ENCODE measurements around the gene ARHGAP12.
A peak's percentile ranks its signal among the peaks of the same experiment; 100 is the strongest.

Gene ARHGAP12

GRCh38 chr10:31761156-31761555, 167.5 kb downstream of the ARHGAP12 start:
- H3K4me3 ChIP-seq (ENCODE audit: low read length): no peak overlapping the region
- peak; percentile 90 for DNase-seq (ENCODE audit: low read depth)
- TF ChIP-seq CTCF (conservative IDR thresholded peaks at IDR 0.05; ENCODE audit: low read length): no peak

- H3K4me3 ChIP-seq (ENCODE audit: low read length): peak overlapping the region; percentile 38
- DNase-seq (ENCODE audit: low read depth): no peak
- TF ChIP-seq CTCF (conservative IDR thresholded peaks at IDR 0.05; ENCODE audit: low read length): no peak
Observed at GRCh38 chr10:31760674-31761081, 168.0 kb downstream of the ARHGAP12 start.

DNA sequence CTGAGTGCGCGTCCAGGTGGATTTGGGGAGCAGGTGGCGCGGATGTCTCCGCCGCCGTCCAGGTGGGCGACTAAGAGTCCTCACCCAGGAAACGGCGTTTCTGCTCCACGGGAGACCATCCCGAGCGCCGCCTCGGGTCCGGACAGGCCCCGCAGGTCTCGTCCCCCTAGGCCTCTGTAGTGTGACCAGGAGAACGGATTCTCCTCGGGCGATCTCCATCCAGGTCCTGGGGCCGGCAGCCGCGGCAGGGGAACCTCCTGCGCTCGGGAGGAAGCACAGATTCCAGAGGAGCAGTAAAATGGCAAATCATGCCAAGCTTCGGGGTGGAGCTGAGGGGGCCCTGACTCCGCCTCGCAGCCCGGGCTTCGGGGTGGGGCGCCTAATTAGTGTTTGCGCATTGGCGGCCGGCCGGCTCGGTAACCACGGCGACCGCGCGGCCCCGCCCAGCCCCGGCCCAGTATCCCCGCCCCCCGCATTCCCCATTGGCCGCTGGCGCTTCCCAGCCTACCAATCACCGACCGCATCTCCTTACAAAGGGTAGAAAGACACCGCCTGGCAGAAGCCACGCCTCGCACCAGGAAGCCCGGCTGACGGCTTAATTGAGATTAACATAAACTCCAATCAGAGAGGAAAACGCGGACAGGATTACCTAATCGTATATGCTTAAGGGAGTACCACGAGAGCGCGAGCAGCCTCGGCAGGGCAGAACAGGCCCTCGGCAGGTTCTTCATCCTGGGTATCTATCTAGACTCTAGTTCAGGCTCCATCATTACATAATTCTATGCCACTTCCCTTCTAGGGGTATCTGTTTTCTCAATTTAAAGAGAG, 168.6 kb downstream of the ARHGAP12 start:
- peak overlapping the region; percentile 94 for H3K4me3 ChIP-seq (ENCODE audit: low read length)
- no peak for TF ChIP-seq CTCF (conservative IDR thresholded peaks at IDR 0.05; ENCODE audit: low read length)
- peak; percentile 99 for DNase-seq (ENCODE audit: low read depth)

DNA sequence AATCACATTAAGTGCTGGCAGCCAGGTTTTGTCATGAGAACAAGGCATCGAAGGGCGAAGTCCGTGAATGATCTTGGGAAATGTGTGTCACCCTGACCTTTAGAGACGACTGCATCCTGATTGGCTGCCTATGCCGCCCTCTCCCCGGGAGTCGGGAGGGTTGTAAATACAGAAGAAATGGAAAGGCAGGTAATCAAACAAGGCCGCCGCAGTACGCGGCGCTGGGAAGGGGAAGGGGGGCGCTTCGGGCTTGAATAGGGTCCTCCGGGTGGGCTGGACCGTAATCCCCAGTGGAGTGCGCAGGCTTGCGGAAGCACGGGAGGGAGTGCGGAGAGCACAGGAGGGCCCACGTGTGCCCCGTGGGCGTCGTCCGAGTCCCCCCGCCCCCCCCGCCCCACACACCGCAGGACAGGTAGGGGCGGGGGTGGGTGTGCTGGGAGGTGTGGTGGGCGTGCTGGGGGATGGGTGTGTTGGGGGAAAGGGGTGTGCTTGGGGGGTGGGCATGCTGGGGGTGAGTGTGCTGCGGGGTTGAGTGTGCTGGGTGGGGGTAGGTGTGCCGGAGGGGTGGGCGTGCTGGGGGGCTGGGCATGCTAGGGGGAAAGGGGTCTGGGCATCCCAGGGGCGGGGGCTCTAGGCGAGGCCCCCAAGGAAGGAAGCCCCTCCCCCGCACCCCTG, 169.4 kb downstream of the ARHGAP12 start:
- H3K4me3 ChIP-seq (ENCODE audit: low read length): peak overlapping the region; percentile 94
- no peak for TF ChIP-seq CTCF (conservative IDR thresholded peaks at IDR 0.05; ENCODE audit: low read length)
- DNase-seq (ENCODE audit: low read depth): peak; percentile 73

DNA sequence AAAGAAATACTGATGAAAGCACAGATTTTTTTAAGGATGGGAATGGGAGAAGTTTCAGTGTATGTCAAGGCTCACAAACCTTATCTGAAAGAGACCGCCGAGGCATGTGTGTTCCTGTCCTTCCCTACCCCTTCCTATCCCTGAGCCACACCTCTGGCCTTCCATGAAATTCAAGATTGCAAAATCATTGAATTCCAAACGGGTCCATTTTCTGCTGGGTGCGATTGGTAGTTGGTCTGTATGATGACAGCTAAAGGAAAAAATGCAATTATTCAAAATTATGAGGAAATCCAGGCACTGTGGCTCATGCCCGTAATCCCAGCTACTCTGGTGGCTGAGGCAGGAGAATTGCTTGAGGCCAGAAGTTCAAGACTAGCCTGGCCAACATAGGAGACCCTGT, 170.1 kb downstream of the ARHGAP12 start:
- no peak for TF ChIP-seq CTCF (conservative IDR thresholded peaks at IDR 0.05; ENCODE audit: low read length)
- DNase-seq (ENCODE audit: low read depth): peak; percentile 93
- H3K4me3 ChIP-seq (ENCODE audit: low read length): peak overlapping the region; percentile 94

GRCh38 chr10:31757831-31758230, 170.8 kb downstream of the ARHGAP12 start:
- no peak for TF ChIP-seq CTCF (conservative IDR thresholded peaks at IDR 0.05; ENCODE audit: low read length)
- peak; percentile 52 for DNase-seq (ENCODE audit: low read depth)
- no peak overlapping the region for H3K4me3 ChIP-seq (ENCODE audit: low read length)

- no peak for TF ChIP-seq CTCF (conservative IDR thresholded peaks at IDR 0.05; ENCODE audit: low read length)
- peak; percentile 68 for DNase-seq (ENCODE audit: low read depth)
- no peak overlapping the region for H3K4me3 ChIP-seq (ENCODE audit: low read length)
Observed at GRCh38 chr10:31757386-31757791, 171.2 kb downstream of the ARHGAP12 start.
